CD4-positive, alpha-beta T cell treated with Interleukin-15 for 4 hours (primary cell): ENCODE measurements around the gene PRPH2.
"Not testable (repeated sequence)": the region's sequence is repeated elsewhere in the genome, so short reads cannot be mapped to it uniquely, and the experiment has no call there.

Experiments used
- DNase-seq: peaks from one replicate; pipeline ENCODE4 v3.0.0-alpha.2; 2020; ENCODE audit warnings: low spot score

Gene PRPH2

GRCh38 chr6:42698217-42698616, 24.2 kb downstream of the PRPH2 start:
- no peak for DNase-seq

DNA sequence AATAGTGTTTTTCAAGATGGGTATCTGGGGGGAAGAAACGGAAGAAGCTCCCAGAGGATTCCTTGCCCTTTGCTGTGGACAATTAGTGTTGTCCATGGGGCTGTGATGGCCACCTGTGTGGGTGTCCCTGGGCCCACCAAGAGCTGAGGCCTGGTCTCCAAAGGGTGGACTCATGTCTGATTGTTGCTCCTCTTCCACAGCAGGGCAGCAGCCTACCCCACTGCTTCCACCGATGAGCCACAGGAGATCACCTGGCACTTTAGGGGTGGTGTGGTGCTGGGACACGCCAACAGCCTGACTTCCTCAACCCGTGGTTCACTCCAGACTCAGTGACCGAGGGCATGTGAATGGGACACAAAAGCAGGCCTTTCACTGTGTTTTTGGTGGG, 25.1 kb downstream of the PRPH2 start:
- DNase-seq: no peak

DNA sequence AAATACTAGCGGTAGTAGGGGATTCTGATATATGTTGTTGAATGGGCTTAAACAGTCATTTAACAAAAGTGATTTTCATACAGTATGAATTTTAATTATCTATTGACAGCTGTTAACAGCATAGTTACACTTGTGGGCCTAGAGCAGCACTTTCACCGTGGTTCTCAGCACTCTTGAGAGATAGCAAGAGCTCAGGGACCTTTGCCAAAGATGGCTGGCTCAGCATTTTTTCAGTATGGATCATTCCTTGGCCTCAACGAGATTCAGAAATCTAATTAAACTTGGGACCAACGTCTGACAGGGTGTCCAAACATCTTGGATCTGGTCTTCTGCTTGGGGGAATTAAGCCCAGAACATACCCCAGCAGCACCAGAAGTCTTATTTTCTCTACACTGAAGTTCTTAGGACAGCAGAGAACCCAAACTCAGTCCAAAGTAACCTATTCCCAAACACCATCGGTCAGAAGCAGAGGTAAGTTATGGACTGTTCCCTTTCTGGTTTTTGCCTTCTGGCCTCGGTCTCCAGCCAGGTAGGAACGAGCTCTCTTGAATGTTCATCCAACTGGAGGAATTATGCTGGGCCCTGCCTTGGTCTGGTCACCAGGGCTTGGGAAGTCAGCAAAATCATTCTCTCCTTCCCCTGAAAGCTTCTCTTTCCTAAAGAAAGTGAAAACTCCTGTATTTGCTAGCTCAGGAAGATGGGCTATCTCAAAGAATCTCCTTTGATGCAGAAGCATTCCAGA, 25.7 kb downstream of the PRPH2 start:
- DNase-seq: no peak

GRCh38 chr6:42694586-42694985, 27.8 kb downstream of the PRPH2 start:
- DNase-seq: no peak

DNA sequence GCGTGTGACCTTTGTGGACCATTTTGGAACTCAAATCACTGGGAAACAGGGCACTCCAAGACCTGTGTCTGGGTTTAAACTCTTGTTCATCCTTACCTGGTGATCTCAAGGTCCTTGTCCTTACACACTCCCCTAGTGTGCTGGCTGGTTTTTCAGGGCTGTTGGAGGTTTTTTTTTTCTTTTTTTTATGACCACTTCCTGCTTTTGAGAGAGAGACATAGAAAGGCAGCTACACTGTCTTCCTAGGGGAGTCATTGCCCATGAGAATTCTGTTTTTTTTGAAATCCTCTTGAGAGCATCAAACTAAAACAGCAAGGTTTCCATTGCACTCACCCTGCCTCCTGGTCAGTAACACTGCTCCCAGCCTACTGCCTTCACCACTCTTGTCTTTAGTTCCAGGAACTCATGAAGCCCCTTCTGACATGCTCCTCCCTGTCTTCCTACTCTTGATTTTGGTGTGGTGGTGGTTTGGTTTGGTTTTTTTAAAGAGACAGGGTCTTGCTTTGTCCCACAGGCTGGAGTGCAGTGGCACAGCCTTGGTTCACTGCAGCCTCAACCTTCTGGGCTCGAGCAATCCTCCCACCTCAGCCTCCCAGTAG, 28.6 kb downstream of the PRPH2 start:
- DNase-seq: peak; percentile 2

DNA sequence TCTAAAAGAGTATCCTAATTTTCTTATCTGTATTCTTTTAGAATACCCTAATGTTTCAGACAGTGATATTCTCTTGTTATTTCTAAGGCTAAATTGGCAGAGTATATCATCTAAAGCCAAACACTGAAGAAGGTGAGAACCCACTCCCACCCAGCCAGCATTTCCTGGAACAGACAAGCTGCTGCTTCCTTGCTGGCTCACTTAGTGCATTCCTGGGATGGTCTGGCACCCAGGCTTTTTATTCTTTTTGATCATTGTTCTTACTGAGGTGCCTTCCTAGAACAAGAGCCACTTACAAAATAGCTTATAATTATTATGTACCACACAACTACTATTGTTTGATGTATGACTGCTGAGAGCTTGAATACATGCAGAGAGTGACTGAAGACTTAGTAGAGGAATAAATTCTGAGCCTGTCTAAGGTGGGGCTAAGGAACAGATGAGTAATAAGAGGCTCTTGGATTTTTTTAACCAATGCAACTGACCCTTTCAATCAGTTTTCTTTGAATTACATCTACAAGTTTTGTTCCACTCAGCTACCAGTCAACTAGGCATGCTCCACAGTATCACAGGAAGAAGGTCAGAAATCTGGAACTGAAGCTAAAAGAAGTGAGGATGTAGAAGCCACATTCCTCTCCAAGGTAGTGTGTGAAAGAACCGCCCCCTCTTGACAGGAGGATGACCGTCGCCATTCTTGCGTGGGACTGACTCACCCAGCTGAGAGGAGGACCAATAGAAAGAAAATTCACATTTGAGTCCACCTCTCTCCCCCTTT, 30.1 kb downstream of the PRPH2 start:
- no peak for DNase-seq

- DNase-seq: no peak
These were observed 31.5 kb downstream of the PRPH2 start for GRCh38 chr6:42690872-42691271.

- no peak for DNase-seq
These were observed 32.2 kb downstream of the PRPH2 start for GRCh38 chr6:42690151-42690702.

- DNase-seq: no peak
These were observed 33.0 kb downstream of the PRPH2 start for GRCh38 chr6:42689371-42689770.

GRCh38 chr6:42688281-42688680, 34.1 kb downstream of the PRPH2 start:
- DNase-seq: no peak

DNA sequence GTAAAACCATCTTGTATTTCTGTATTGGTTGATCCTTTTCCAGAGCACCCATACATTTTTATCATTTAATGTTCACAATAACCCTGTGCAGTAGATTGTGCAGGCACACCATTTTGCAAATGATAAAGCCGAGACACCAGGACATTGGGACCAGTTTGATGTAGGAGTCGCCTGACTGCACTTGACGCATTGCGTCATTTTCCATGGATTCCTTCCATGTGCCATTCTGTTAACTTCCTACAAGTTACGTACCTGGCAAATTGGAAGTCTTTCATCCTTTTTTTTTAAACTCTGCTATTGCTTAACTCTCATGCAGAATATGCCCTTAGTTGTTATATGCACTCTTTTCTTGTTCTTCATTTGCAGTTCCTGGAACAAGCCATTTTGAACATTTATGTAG, 43.0 kb downstream of the PRPH2 start:
- DNase-seq: no peak

GRCh38 chr6:42674780-42675179, 47.6 kb downstream of the PRPH2 start:
- DNase-seq: no peak

GRCh38 chr6:42674368-42674767, 48.0 kb downstream of the PRPH2 start:
- not testable (repeated sequence) for DNase-seq

- DNase-seq: no peak
These were observed 57.7 kb downstream of the PRPH2 start for GRCh38 chr6:42664718-42665117.

GRCh38 chr6:42661540-42662153, 60.8 kb downstream of the PRPH2 start:
- DNase-seq: peak; percentile 88

- no peak for DNase-seq
These were observed 62.6 kb downstream of the PRPH2 start for GRCh38 chr6:42659806-42660205.

DNA sequence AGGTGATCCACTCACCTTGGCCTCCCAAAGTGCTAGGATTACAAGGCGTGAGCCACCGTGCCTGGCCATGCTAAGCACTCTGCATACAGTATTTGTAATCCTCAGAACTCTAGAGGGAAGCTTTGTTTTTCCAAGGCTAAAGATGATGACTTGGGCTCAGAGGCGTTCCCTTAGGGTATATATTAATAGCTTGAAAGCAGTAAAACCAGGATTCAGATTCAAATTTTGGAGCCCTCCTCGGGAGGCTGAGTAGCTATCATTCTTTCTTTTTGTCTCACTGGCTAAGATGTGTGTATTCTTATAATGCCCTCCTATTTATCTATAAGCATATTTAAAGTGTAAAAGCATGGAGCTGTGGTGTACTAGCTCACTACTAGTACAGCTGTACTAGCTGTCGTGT, 68.5 kb downstream of the PRPH2 start:
- DNase-seq: no peak

DNA sequence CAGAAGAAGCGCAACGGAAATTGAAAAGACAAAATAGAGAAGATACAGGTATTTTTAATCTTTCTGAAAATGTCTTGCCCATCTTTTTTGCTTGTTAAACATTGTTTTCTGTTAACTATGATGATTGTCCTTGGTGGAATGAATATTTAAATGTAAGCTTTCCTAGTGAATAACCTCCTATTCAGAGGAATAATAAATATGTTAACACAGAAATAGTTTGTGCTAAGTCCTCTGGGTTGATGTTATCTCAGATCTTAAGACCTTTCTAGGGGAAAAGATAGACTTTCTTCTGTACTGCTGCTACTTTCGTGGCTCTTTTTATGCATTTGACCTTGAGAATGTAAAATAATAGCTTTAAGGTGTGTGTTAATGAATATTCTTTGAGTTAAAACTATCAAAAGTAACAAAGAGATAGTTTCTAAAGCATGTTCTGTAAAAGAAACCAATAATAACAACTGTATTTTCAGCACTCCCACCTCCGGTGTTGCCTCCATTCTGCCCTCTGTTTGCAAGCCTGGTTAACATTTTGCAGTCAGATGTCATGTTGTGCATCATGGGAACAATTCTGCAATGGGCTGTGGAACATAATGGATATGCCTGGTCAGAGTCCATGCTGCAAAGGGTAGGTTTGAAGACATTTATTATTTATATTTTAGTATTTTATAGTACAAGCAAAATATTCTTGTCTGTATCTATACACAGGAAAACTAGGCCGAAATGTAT, 70.2 kb downstream of the PRPH2 start:
- no peak for DNase-seq
